ENCODE results near the gene E2F4. TPM values are rescaled to one million over a fixed set of nuclear protein-coding genes. Genes with fewer than 3 reads are reported as not detected.

E2F4 gene
- total and polyA plus RNA-seq, 9 of the 15 experiments (the other 6 are each of a cell fraction or from before 2014, with no cell fraction given), result 9.7 to 139 (median 106) TPM

- TF ChIP-seq MLX (CRISPR knock-in tag; conservative IDR thresholded peaks at IDR 0.05) (no peak), MAFK (IDR thresholded peaks at IDR 0.05; ENCODE audit: low read length) (no peak), HNRNPL (IDR thresholded peaks at IDR 0.05; ENCODE audit: low read depth, low read length) (no peak), TCFL5 (CRISPR knock-in tag; conservative IDR thresholded peaks at IDR 0.05) (no peak), HOXB6 (CRISPR knock-in tag; IDR thresholded peaks at IDR 0.05; ENCODE audit: borderline replicate concordance) (no peak), GTF2E2 (tag; IDR thresholded peaks at IDR 0.05) (no peak), GTF2F1 (IDR thresholded peaks at IDR 0.05; ENCODE audit: low read depth, low read length) (no peak), PHF20 (IDR thresholded peaks at IDR 0.05; ENCODE audit: partially characterized antibody) (peak; percentile 85), ZNF174 (CRISPR knock-in tag; IDR thresholded peaks at IDR 0.05) (no peak), RB1 (IDR thresholded peaks at IDR 0.05; ENCODE audit: low read depth) (peak; percentile 78; the same call in 1 of the 2 replicates), ELK3 (CRISPR knock-in tag; IDR thresholded peaks at IDR 0.05) (no peak), ZNF277 (CRISPR knock-in tag; IDR thresholded peaks at IDR 0.05; ENCODE audit: borderline replicate concordance) (no peak), ARID4B (CRISPR knock-in tag; IDR thresholded peaks at IDR 0.05) (peak; percentile 85), ZFP36 (IDR thresholded peaks at IDR 0.05; ENCODE audit: low read depth, low read length, partially characterized antibody) (peak; percentile 5), CEBPG (CRISPR knock-in tag; IDR thresholded peaks at IDR 0.05) (peak; percentile 37), CEBPG (tag; conservative IDR thresholded peaks at IDR 0.05 in 1 of 2, IDR thresholded peaks at IDR 0.05 in 1 of 2) (no peak), MXD1 (CRISPR knock-in tag; IDR thresholded peaks at IDR 0.05; ENCODE audit: borderline replicate concordance, poor library complexity, severe bottlenecking) (no peak), LARP7 (IDR thresholded peaks at IDR 0.05) (no peak), SMARCC2 (IDR thresholded peaks at IDR 0.05; ENCODE audit: low read depth) (no peak), ARNT (IDR thresholded peaks at IDR 0.05) (no peak)
Measured at GRCh38 chr16:67191995-67192681, at the start of gene E2F4 (continued).
